Measurements from ENCODE around the gene DCST2.

DNA sequence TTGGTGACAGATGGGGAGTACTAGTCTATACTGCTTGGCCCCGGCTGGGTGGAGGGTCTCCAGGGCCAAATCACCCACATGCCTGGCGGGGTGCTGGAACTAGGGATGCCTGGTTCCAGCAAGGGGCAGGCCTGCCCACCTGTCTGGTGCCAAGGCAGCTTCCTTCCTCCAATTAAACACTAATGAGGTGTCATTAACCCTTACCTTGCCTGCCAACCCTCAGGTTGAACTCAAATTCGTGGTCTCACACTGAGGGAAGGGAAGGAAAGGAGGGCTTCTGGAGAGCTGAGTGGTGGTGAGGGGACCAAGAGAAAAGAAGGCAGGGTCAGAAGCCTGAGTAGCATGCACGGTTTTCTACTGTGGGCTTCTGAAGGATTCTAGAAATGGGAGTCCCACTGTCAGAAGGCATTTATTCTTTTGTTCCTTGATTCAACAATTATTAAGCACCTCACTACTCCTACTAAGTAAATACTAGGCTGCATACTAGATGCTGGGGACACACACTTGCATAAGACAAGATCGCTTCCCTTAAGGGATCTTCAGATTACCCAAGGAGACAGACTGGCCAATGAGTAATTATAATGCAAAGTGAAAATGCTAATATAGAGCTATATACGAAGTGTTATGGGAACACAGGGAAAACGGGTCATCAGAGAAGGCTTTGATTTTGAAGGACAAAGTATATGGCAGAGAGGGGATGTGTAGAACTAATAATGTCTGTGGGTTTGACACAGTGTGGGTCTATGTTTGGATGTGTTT is 39.1 kb upstream of the DCST2 start:
- TF ChIP-seq, protein P1, sequence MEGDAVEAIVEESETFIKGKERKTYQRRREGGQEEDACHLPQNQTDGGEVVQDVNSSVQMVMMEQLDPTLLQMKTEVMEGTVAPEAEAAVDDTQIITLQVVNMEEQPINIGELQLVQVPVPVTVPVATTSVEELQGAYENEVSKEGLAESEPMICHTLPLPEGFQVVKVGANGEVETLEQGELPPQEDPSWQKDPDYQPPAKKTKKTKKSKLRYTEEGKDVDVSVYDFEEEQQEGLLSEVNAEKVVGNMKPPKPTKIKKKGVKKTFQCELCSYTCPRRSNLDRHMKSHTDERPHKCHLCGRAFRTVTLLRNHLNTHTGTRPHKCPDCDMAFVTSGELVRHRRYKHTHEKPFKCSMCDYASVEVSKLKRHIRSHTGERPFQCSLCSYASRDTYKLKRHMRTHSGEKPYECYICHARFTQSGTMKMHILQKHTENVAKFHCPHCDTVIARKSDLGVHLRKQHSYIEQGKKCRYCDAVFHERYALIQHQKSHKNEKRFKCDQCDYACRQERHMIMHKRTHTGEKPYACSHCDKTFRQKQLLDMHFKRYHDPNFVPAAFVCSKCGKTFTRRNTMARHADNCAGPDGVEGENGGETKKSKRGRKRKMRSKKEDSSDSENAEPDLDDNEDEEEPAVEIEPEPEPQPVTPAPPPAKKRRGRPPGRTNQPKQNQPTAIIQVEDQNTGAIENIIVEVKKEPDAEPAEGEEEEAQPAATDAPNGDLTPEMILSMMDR (conservative IDR thresholded peaks at IDR 0.05; ENCODE audit: low read depth, low read length), result no peak
- no peak for TF ChIP-seq EZH2phosphoT487 (IDR thresholded peaks at IDR 0.05; ENCODE audit: borderline replicate concordance, low read length)

All from PC-3 (cell line).